Activated CD8-positive, alpha-beta memory T cell treated with anti-CD3 and anti-CD28 coated beads, Interleukin-2, amount 50 U/mL, for 24 hours (primary cell): Measurements from ENCODE around the gene BRIX1.
"Not testable (repeated sequence)": the region's sequence is repeated elsewhere in the genome, so short reads cannot be mapped to it uniquely, and the experiment has no call there.

Experiments
- DNase-seq: peaks from one replicate; pipeline ENCODE4 v3.0.0-alpha.2; 2020; ENCODE audit errors: extremely low read depth

Gene BRIX1

DNA sequence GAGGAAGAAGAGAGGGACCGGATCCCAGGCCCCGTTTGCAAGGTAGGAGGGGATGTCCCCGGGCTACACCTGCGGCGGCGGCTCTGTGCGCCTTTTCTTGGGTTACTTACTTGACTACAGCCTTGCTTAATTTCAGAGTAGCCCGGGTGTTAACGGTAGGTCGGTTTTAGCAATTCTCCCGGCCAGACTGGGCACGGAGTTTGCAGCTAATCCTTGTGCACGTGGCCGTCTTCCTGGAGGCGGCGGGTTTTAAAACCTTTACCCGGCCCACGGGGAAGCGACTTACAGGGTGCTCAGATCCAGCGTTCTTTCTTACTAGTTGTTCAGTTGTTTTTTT, 313 bp downstream of the BRIX1 start:
- no peak for DNase-seq

DNA sequence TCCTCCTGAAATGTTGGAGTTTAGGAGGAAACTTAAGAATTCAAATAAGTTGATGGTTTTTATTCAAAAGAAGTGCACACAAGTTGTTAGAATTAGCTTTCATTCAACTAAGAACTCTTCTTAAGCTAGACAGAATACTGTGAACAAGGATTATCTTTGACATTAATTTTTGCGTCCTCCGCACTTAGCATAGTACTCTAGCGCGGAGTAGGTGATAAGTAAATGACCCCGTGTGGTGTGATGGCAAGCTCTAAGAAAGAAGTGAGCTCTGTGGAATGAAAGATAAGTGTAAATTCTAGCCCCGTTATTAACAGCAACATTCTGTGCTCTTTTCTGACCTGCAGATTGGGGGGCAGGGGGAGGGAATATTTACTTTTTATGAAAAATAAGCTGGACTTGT, 1.0 kb downstream of the BRIX1 start:
- DNase-seq, result no peak

DNA sequence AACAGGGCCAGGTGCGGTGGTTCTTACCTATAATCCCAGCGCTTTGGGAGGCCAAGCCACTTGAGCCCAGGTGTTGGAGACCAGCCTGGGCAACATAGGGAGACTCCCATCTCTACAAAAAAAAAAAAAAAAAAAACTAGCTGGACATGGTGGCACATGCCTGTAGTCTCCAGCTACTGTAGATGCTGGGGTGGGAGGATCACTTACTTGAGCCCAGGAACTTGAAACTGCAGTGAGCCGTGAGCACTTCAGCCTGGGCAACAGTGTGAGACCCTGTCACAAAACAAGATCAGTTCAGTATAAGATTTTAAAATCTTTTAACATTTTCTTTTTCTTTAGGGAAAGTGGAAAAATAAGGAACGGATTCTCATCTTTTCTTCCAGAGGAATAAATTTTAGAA, 2.5 kb downstream of the BRIX1 start:
- no peak for DNase-seq

DNA sequence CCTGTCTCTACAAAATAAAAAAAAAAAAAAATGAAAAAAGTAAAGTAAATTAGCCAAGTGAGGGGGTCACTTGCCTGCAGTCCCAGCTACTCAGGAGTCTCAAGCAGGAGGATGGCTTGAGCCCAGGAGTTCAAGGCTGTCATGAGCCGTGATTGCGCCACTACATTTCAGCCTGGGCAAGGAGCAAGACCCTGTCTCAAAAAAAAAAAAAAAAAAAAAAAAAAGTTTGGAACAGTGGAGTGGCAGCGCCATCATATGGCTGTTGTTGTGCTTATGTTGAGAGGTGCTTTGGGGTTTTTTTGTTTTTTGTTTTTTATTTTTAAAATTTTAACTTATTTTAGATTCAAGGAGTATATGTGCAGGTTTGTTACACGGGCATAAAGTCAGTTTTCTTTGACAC, 3.6 kb downstream of the BRIX1 start:
- DNase-seq, result no peak

DNA sequence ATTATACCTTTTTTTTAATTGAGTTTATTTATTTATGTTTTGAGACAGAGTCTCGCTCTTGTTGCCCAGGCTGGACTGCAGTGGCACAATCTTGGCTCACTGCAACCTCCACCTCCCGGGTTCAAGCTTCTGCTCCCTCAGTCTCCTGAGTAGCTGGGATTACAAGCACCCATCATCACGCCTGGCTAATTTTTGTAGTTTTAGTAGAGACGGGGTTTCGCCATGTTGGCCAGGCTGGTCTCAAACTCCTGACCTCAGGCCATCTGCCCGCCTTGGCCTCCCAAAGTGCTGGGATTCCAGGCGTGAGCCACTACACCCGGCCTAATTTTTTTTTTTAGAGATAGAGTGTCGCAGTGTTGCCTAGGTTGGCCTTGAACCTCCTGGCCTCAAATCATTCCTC, 7.7 kb downstream of the BRIX1 start:
- not testable (repeated sequence) for DNase-seq

DNA sequence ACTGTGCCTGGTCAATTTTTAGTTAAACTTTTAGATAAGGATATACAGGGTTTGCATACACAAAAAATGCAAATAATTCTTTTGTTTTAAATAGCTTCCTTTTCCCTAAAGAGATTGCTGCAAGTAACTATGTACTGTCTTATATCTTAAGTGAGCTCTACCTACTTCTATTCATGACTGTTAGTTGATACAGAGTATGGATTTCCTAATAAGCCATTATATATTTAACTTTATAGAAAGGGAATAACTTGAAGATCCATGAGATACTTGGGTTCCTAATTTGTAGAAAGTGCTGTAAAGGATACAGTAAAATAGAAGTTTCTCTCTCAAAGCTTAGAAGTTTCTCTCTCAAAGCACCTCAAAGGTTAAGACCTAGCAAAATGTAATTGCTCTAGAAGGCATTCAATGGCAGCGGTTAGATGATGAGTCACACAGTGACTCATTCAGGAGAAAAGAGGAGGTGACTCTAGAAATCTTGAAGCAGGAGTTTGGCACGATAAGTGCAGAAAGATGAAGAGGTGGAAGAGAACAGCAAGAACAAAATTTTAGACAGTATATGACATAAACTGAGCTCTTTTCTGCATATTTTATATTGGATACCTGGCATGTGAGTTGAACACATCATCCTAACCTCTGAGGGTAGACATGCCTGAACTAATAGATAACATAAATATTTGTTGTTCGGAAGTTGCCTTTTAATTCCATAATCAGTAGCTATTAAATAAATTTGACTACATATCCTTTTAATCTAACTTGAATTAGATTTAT, 8.4 kb downstream of the BRIX1 start:
- DNase-seq, result no peak

DNA sequence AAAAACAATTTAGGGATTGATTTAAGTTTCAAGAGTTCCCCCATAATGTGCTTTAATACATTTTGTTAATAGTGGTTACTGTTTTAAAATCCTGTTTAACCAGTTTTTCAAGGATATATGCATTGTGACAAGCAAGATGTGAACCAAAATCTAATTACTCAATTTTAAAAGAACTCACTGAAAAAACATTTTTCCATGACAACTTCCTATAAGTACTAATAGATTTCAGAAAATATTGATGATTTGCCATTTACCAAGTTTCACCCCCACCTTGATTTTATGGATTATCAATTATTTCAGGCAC, 8.9 kb downstream of the BRIX1 start:
- no peak for DNase-seq

DNA sequence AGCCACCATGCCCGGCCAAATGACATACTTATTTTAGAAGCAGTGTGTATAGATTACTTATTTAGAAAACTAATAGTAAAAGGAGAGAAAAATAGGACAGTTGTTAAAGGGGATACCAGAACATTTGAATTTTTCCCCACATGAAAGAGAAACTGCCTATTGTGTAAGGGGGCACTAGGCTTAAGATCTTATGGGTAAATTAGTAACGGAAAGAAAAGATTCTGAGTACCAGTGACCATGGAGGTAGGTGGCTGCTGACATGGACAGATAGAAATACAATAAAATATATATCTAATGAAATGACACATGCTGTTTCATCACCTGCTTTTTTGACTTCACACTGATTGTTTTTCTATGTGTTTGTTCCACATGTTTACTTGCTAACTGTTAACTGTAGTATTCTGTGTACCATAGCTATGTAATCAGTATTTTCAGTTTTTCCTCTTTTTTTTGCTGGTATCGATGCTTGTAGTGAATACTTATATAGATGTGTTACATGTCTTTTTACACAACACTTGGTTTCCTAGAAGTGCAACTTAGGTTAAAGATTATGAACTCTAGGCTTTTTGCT, 10.9 kb downstream of the BRIX1 start:
- no peak for DNase-seq

DNA sequence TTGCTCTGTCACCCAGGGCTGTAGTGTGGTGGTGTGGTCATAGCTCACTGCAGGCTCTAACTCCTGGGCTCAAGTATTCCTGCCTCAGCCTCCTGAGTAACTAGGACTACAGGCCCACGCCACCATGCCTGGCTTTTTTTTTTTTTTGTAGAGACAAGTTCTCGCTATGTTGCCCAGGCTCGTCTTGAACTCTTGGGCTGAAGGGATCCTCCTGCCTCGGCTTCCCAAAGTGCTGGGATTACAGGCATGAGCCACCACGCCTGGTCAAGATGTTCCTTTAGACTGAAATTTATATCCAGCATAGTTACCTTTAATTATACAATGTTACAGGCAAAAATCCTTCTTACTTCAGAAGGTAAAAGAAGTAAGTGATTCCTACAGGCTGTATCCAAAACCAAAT, 12.3 kb downstream of the BRIX1 start:
- DNase-seq, result no peak

DNA sequence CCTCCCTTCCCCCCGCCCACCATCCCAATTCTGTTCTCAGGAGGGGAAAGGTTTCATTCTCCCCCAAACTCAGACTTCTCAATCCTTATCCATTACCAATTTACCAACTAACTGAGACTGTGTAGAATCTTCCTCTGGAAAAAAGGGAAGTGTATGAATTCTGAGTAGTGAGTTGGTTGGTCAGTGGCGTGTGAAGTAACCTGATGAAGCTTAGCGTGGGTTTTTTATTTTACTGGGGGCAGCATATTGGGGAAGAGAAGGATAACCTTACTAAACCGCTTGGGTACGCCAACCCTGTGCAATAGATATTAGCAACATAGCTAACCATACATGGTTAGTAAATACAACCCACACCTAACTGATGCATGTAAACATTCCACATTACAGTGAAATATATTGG, 12.8 kb downstream of the BRIX1 start:
- DNase-seq, result no peak

DNA sequence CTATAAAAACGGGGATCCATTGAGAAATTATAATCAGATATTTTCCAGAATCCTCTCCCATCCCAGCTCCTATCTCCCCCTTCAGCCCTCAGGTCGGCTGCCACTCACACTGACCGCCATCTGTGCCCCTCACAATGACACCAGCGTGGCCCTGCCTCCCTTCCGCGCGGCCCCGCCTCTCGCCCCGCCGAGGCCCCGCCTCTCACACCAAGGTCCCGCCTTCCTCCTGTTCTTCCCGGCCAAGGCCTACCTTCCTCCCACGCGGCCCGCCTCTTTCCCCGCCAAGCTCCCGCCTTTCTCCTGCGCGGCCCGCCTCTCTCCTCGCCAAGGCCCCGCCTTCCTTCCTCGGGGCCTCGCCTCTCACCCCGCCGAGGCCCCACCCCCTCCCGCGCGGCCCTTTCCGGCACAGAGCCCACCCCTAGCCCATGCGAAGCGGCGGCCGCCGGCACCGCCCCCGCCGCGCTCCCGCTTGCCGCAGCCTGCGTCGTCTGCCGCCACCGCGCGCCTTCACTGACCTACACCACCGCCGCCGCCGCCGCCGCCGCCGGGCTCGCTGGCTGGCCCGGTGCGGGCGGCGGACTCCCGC, 13.7 kb downstream of the BRIX1 start, which contains the start of gene DNAJC21:
Gene DNAJC21 (plus strand): TSS at position 426 of the 586 bp plus-strand sequence. CDS start 261 bp downstream, outside the sequence.
- peak; percentile 92 for DNase-seq

DNA sequence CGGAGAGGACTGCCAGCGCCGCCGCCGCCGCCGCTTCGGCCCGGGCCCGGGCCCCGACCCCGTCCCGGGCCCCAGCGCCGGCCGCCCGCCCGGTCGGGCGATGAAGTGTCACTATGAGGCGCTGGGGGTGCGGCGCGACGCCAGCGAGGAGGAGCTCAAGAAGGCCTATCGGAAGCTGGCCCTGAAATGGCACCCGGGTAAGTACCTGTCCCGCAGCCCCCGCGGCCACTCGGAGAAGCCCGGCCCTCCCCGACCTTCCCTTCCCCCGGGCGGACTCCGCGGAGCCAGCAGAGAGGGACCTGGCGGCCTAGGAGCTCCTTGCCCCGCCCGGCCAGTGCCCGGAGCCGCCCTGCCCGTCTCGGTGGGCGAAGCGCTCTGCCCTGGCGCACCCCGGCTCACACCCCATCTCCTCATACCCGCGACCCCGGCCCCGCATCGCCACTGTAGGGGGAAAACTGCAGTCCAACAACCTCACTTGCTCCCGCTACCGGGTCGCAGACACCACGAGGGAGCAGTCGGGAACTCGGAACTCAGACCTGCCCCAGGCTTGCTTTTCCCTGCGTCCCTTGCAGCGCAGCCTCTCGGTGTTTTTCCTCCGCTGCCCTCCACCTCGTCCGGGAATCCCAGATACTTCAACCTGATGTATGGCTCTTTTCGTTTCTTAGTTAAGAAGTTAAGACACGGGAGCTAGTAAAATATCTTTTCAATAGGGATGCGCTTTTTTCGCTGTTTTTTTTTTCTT, 14.4 kb downstream of the BRIX1 start:
- DNase-seq, result peak; percentile 33

DNA sequence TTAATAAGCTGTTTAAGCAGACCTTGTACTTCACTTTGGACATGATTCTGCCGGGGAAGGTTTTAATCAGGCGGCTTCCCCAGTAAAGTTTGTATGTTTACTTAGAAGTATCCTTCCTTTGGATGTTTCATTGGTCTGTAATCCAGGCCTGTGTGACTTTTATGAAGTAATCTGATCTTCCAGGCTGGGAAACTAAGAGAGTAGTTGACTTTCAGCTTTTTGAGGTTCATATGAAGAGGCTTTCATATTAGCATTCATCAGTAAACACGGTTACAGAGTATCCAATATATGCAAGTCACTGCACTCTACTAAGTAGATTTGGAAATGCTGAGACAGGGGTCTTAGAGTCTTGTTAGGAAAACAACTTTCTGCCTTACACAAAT, 14.9 kb downstream of the BRIX1 start:
- DNase-seq, result no peak

DNA sequence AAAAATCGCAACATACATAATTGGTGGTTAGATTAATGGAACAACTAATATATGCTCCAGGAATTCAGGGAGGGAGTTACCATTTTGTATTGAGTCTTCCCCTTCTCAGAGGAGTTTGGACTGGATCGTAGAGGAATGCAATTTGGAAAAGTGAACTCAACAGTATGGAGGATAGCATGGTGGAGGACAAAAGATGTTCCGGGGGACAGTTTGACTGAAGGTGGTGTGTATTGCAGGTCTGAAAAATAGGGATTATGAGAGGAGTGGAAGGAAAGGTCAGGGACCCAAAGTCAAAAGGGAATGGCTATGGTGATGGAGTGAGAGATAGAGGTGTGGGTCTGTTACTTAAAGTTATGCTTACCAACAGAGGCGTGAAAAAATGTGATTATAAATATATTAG, 15.4 kb downstream of the BRIX1 start:
- DNase-seq, result no peak

DNA sequence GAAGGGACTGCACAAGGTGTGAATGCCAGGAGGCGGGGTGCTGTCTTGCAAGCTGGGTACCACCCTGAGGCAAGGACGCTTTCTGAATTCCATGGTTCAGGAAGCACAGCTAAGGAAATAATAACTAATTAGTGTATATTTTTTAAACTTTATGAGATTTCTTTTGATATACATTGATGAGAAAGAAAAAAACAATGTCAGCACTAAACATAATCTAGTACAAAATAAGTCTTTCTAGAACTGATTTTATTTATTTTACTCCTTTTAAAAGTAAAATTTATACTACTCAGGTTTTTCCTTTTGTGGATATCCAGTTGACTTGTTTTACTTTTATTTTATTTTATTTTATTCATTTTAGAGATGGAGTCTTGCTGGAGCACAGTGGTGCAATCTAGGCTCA, 17.4 kb downstream of the BRIX1 start:
- no peak for DNase-seq

DNA sequence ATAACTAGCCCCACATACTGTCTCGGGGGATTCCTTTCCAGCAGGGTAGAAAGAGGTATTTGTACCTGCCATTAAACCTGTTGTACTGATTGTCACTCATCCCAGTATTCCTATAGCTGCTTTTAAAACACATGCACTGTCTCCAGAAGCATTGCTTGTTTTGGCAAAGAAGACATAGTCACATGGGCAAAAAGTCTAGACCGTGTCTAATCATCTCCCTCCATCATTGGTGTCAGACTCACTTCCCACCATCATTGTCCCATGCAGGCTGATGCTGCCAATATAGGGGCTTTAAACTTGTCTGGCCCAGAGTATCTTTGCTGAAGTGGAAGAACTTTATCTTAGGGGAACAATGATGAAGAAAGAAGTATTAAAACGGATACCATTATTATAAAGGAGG, 26.4 kb downstream of the BRIX1 start:
- no peak for DNase-seq

DNA sequence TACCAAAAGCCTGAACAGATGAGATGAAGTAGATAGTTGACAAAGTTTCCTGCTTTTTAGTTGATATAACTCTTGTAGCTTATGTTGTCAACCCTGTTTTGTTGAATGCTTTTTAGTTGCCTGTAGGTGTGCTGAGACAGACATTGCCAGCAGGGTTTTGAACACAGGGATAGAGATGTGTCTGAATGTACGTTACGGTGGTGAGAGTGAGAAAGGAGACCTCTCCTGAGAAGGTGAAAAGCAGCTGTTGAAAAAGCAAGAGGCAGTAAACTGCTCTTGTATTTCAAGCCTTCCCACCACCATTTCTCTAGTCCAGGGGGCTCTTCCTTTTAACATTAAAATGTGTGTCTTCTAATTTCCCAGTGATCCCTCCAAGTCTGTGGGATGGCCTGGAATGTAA, 28.5 kb downstream of the BRIX1 start:
- DNase-seq, result no peak

DNA sequence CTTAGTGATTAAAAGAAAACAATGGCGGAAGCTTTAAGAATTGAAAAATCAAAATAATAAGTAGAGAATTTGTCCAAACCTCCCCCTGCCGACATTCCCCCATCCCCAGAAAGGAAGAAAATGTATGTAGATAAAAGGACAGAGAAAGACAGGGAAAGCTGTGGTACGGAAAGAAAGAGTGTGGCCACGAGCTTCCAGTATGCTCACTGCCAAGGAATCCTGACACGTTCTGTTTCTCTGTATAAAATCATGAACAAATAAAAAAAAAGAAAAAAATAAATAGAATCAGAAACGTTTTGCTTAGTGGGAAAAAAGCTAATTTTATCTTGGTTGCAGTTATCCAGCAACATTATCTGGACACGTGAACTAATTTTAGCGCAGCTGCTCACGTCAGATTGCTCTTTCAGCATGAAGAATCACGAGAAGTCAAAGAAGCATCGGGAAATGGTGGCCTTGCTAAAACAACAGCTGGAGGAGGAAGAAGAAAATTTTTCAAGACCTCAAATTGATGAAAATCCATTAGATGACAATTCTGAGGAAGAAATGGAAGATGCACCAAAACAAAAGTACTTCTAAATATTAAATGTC, 29.0 kb downstream of the BRIX1 start:
- DNase-seq, result no peak

DNA sequence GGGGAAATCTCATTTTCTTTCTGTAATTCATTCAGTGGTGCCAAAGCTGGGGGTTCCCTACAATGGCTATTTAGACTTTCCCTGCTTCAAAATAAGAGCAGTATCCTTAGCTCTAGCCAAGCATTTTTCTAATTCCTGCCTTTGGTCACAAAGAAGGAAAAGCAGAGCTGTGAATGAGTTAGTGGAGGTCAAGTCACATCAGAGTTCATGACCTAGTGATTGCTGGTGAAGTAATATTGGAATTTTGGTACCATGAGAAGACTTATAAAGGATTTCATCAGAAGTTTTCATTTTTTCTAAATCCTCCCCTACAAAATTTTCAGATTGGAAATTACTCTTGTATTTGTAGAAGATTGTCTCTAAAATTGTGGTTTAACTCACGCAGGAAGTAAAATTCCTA, 41.8 kb downstream of the BRIX1 start:
- no peak for DNase-seq

DNA sequence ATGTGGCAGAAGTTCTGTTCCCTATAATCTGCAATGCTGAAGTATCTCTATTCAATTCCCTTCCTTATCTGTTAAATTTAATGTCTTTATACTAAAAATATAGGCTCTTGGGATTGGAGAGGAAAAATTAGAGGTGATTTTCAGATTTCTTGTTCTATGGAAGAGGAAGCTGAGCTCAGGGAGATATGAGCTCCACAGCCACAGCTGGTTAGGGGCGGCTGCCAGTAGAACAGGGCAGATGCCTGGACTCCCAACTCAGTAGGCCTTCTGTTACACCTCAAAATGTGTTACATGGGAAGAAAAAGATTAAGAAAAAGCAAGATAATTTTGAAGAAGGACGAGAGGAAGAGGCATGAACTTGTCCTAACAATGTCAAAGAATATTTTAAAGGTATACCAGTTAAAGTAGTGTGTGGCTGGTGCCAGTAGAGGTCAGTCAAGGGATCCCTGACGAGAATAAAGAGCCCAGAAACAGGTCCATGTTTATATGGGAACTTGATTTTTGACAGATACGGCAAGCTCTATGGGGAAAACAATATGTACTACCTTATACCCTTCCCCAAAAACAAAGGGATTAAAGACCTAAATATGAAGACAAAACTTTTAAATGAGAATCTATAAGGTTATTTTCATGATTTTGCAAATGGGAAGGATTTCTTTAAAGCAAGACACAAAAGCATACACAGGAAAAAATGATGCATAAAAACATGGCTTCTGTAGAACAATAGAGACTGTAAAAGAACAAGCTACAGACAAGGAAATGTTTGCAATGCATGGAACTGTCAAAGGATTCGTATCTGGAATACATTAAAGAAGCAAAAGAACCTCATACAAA, 42.6 kb downstream of the BRIX1 start:
- no peak for DNase-seq

DNA sequence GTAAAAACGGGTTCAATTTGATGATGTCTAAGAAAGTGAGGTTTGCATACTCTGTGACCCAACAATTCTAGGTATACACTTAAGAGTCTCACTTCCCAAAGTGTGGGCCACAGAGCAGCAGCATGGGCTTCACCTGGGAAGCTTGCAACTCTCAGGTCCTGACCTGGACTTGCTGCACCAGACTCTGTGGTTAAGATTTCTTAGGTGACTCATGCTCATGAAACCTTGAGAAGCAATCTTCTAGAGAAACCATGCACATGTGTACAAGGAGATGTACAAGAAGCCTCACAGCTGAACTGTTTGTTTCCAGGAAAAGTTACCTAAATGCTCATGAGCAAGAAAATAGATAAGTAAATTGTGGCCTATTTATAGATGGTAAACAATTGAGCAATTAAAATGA, 43.8 kb downstream of the BRIX1 start:
- no peak for DNase-seq

DNA sequence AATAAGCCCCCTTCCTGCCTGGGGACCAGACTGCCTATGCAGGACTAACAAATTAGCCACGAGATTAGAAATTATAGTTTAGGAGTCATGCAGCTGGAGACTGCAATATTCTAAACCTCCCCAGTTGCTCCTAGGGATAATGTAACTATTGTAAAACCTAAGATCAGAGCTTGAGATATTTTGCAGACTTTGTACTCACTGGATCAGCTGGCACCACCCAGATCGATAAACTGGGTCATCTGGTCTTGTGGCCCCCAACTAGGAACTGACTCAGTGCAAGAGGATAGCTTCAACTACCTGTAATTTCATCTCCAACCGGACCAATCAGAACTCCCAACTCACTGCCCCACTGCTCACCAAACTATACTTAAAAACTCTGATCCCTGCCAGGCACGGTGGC, 52.0 kb downstream of the BRIX1 start:
- no peak for DNase-seq
